Neural cell (in vitro differentiated cells): Measurements from ENCODE around the gene GMEB2.

ENCODE experiments used
- CTCF ChIP-seq: fragments of 450-650 bp; IDR thresholded peaks from 2 replicates; pipeline ENCODE4 v1.5.1; 2014; ENCODE audit warnings: antibody characterized with exemption, mild to moderate bottlenecking, moderate library complexity; ENCODE audit not compliant: poor library complexity, severe bottlenecking
- POLR2AphosphoS5 ChIP-seq: IDR thresholded peaks from 2 replicates; pipeline ENCODE4 v1.6.1; 2012
- TAF1 ChIP-seq: IDR thresholded peaks from 2 replicates; pipeline ENCODE4 v1.6.1; 2012; ENCODE audit warnings: low read depth
- TF ChIP-seq, protein P1 (sequence below): IDR thresholded peaks from 2 replicates; pipeline ENCODE4 v1.6.1; 2012; ENCODE audit warnings: borderline replicate concordance

DNA sequence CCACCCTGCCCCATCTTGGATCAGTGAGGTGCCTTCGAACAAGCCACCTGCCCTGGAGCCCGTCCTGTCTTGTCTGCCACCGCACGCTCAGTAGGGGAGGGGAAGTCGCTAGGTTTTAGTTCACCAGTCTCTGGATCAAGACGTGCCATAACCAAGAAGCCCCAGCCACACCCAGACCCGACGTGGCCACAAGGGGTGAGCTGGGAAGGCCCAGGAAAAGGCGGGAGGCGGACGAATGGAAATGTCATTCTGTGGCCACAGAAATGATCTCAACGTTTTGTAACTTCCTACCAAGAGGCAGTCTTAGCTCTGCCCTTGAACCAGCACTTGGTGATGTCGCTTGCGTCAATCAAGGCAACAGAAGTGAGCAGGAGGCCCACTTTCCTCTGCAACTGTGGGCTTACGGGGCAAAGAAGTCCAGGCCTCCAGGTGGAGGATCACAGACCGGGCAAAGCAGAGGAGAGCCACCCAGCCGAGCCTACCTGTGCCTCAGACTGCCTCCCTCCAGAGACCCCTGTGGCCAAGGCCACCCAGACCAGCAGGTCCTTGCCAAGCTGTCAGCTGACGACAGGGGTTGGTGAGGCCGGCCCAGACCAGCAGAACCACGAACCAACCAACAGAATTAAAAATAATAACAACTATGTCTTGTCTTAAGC lies 14.5 kb downstream of the GMEB2 start:
- TF ChIP-seq, protein P1, sequence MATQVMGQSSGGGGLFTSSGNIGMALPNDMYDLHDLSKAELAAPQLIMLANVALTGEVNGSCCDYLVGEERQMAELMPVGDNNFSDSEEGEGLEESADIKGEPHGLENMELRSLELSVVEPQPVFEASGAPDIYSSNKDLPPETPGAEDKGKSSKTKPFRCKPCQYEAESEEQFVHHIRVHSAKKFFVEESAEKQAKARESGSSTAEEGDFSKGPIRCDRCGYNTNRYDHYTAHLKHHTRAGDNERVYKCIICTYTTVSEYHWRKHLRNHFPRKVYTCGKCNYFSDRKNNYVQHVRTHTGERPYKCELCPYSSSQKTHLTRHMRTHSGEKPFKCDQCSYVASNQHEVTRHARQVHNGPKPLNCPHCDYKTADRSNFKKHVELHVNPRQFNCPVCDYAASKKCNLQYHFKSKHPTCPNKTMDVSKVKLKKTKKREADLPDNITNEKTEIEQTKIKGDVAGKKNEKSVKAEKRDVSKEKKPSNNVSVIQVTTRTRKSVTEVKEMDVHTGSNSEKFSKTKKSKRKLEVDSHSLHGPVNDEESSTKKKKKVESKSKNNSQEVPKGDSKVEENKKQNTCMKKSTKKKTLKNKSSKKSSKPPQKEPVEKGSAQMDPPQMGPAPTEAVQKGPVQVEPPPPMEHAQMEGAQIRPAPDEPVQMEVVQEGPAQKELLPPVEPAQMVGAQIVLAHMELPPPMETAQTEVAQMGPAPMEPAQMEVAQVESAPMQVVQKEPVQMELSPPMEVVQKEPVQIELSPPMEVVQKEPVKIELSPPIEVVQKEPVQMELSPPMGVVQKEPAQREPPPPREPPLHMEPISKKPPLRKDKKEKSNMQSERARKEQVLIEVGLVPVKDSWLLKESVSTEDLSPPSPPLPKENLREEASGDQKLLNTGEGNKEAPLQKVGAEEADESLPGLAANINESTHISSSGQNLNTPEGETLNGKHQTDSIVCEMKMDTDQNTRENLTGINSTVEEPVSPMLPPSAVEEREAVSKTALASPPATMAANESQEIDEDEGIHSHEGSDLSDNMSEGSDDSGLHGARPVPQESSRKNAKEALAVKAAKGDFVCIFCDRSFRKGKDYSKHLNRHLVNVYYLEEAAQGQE, result no peak
- TF ChIP-seq CTCF, result no peak
- no peak for TF ChIP-seq POLR2AphosphoS5
- TF ChIP-seq TAF1, result no peak
